GM18858 (cell line): ENCODE data around the gene RND3.
A peak's percentile ranks its signal among the peaks of the same experiment; 100 is the strongest.

Source experiments
- ATAC-seq: cut with Tn5 transposase; IDR thresholded peaks from one replicate; pipeline ENCODE4 v1.9.1; 2021; ENCODE audit not compliant: unreplicated experiment

Gene RND3

GRCh38 chr2:150476809-150477302 lies 10.6 kb downstream of the RND3 start:
- no peak for ATAC-seq

GRCh38 chr2:150476286-150476685 lies 11.2 kb downstream of the RND3 start:
- no peak for ATAC-seq

GRCh38 chr2:150475479-150476250 lies 11.8 kb downstream of the RND3 start:
- no peak for ATAC-seq

GRCh38 chr2:150474326-150475074 lies 13.0 kb downstream of the RND3 start:
- ATAC-seq, result no peak

- no peak for ATAC-seq
These were observed 13.7 kb downstream of the RND3 start for GRCh38 chr2:150473767-150474166.

GRCh38 chr2:150472511-150472899 lies 15.0 kb downstream of the RND3 start:
- peak; percentile 69 for ATAC-seq

GRCh38 chr2:150471813-150472510 lies 15.5 kb downstream of the RND3 start:
- ATAC-seq, result no peak

- ATAC-seq, result no peak
These were observed 17.0 kb downstream of the RND3 start for GRCh38 chr2:150470435-150470834.

GRCh38 chr2:150469706-150470274 lies 17.7 kb downstream of the RND3 start:
- ATAC-seq, result no peak

GRCh38 chr2:150468350-150468960 lies 19.0 kb downstream of the RND3 start:
- ATAC-seq, result no peak

GRCh38 chr2:150467621-150467963 lies 19.9 kb downstream of the RND3 start:
- no peak for ATAC-seq

- no peak for ATAC-seq
These were observed 20.5 kb downstream of the RND3 start for GRCh38 chr2:150466741-150467620.

- no peak for ATAC-seq
These were observed 21.5 kb downstream of the RND3 start for GRCh38 chr2:150465703-150466569.

- no peak for ATAC-seq
These were observed 22.5 kb downstream of the RND3 start for GRCh38 chr2:150464986-150465385.

- ATAC-seq, result no peak
These were observed 23.2 kb downstream of the RND3 start for GRCh38 chr2:150464270-150464669.

- no peak for ATAC-seq
These were observed 24.7 kb downstream of the RND3 start for GRCh38 chr2:150462770-150463169.

GRCh38 chr2:150459281-150459680 lies 28.2 kb downstream of the RND3 start:
- no peak for ATAC-seq

GRCh38 chr2:150450765-150451164 lies 36.7 kb downstream of the RND3 start:
- ATAC-seq, result no peak

GRCh38 chr2:150449856-150450255 lies 37.6 kb downstream of the RND3 start:
- no peak for ATAC-seq
